T follicular helper cell (primary cell): ENCODE data around the gene HSBP1L1.

Experiments used
- DNase-seq: peaks from one replicate; pipeline ENCODE4 v3.0.0-alpha.2; 2020; ENCODE audit warnings: low read depth

Gene HSBP1L1

DNA sequence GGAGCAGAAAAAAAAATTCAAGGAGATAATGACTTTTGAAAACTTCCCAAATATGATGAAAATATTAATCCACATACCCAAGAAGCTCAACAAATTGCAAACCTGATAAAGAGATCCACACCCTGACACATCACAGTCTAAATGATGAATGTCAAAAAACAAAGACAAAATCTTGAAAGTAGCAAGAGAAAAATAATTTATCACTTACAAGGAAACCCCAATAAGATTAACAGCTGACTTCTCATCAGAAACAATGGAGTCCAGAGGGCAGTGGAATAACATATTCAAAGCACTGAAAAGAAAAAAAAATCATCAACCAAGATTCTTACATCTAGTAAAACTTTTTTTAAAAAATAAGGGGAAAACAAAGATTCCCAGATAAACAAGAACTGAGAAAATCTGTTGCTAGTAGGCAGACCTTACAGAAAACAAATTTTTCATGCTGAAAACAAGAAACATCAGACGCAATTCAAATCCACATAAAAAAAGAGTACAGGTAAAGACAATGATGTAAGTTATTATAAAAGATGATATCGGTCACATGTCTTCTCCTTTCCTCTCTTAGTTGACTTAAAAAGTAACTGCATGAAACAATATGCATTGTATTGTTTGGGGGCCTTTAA lies 34.3 kb upstream of the HSBP1L1 start:
- no peak for DNase-seq

DNA sequence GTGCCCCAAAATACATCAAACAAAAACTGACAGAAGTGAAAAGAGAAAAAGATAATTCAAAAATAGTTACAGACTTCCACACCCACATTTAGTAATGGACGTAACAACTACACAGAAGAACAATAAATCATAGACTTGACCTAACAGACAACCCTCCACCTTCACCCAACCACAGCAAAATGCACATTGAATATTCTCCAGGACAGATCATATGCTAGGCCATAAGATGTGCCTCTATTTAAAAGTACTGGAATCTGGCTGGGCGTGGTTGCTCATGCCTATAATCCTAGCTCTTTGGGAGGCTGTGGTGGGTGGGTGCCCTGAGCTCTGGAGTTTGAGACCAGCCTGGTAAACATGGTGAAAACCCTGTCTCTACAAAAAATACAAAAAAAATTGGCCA lies 33.0 kb upstream of the HSBP1L1 start:
- DNase-seq: no peak

DNA sequence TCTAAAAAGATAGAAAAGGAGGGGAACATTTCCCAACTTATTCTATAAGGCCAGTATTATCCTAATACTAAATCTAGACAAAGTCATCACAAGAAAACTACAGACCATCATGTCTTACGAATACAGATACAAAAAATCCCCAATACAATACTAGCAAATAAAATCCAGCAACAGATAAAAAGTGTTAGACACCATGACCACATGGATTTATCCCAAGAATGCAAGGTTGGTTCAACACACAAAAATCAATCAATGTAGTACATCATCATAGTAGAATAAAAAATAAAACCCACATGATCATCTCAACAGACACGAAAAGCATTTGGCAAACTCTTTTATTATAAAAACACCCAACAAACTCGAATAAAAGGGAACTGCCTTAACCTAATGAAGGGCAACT lies 31.5 kb upstream of the HSBP1L1 start:
- DNase-seq: no peak

DNA sequence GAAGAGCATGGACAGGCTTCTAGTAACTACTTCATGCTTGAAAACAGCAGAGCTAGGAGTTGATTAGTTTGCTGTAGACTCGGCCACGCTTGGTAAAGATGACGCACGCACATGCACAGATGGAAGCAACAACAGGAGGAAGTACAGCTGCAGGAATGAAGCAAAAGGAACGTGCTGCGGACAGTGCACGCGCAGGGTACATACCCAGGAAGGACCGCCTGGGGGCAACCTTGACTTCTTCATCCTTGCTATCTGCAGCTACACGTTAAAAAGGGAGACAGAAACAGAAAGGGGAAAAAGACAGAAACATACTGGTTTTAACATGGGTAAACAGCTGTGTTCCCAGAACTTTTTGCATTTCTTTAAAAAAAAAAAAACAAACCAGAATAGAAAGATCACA lies 30.7 kb upstream of the HSBP1L1 start:
- no peak for DNase-seq

DNA sequence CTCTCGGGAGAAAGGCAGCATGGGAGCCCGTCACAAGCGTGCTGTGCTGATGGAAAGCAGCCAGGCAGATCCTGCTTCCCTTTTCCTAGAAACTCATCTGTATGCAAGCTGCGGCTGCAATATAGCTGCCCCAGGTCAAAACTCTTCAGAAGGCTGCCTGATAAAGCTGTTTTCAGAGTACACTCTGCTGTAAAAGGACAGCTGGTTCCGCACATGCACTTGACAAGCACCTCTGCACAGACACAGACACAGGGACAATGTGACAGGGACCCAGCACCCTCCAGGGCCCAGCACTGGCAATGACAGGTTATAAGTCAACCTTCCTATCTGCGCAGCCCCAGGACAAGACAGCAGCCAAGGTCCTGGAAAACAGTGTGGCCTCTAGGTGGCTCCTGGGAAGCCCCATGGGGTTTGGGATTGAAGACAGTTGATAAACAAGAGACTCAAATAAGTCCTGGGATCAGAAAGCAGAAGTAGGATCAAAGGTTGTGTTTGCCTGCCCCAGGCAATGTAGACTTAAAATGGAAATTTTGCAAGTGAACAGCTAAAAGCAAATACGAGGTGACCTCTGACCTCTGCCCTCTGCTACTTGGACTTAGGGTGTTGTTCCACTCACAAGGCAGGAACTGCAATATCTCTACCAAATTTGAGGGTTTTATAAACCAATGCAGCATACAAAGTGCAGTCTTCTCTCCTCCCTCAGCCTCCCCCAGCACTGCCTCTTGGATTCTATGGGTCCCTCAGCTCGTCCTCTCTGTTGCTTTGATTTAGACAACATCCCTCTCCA lies 29.9 kb upstream of the HSBP1L1 start:
- no peak for DNase-seq

DNA sequence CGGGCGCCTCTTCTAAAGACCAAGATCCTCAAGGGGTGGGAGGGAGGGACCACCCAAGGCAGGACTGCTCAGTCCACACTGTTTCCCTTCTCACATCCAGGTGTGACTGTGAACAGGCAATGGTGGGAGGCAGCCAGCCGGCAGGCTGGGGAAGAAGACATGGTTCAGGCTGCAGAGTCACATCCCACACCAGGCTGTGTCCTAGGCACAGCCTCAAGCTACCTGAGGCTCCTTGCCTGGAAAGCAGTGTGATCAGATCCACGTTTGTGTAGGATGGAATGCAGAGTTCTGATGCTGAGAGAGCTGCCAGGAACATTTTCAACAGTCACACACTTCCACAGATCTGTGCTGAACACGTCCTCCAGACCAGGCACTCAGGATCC lies 29.4 kb upstream of the HSBP1L1 start:
- DNase-seq: no peak

DNA sequence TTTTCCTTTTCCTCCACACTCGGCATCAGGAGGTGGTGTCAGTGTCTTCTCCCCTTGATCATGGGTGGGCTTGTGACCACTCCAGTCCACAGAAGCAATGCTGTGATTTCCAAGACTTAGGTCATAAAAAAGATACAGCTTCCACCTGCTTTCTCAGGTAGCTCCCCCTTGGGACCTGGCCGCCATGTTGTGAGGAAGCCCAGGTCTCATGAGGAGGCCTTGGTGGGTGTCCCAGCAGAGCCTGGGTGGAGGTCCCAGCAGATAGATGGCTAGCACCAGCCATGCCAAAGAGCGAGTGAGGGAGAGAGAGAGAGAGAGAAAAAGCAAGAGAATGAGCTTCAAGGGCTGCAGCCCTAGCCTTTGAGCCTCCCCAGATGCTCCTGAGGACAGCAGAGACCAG lies 28.9 kb upstream of the HSBP1L1 start:
- DNase-seq: no peak

DNA sequence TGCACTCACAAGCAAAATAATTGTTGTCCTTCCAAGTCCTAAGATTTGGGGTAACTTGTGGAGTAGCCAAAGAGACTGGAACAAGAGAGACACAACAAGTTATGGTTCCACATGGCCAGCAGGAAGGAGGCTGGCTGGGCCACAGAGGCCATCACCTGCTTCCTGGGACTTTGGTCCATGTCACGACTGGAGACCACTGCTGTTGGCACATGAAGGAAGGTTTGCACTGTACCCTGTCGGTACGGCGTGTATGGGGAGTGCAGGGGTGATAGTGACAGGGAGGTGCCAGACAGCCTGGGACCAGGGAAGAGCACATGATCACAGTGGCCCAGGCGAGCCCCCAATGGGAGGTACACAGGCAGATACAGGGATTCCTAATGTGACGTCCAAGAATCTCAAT lies 28.5 kb upstream of the HSBP1L1 start:
- DNase-seq: no peak

DNA sequence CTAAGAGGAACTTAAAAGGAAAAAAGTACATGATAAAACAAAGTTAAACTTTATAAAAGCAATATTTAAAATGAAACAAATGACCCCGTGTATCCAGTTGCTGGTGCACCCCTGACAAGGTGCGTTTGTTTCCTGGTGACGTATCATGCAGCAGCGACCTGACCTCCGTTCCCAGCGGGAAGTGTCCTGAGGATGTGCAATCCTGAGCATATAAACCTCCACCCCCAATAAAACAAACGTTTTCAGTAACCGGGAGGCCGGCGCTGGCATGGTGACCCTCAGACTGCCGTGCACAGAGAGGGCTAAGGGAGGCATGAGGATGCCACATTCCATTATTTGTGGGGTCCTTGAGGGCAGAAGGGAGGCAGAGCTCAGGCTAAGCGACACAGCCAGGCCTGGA lies 27.8 kb upstream of the HSBP1L1 start:
- no peak for DNase-seq

DNA sequence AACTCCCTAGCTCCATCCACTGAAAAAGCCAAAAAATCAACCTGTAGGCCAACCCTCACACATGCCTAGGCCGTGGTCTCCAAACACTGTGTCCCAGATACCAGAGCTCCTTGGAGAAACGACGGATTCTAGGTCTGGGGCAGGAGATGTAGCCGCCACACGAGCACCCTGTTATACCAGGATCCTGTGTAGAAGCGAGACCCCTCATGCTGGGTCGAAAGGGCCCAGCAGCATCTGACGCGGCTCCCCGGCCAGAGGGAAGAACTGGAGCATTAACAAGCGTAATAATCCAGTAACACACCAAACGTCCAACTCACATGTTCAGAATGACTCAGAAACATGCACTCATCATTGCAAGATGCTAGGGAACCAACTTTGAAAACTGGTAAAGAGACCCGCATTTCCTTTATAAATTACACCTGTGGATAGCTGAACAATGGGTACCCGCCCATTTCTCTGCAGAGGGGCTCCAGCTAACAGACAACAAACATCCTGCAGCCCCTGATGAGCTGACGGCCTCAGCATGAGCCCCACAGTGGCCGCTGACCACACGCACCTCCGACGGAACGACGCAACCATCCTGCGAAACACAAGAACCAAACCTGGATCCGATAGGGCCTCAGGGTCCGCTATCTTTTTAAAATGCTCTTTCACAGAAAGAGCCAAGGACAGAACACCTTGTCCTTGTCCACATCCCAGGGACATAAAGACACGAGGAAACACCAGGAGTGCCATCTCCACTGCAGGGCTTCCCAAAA lies 27.2 kb upstream of the HSBP1L1 start:
- DNase-seq: no peak

DNA sequence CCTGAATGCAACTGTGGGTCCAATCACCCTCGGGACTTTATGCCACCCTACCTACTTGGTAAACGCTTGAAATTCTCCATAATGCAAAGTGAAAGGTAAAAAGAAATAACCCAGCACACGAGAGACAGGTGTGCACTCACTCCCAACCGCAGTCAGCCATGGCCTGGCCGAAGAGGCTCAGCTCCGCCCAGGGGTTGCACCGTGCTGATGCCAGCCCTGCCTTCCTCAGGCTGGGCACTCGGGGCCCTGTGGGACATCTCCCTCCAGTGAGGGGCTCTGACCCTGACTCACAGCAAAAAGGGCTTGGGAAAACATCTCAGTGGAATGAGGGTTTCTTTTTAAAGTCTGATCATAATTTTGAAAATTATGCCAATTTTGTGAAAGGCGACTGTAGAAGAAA lies 26.2 kb upstream of the HSBP1L1 start:
- DNase-seq: no peak

DNA sequence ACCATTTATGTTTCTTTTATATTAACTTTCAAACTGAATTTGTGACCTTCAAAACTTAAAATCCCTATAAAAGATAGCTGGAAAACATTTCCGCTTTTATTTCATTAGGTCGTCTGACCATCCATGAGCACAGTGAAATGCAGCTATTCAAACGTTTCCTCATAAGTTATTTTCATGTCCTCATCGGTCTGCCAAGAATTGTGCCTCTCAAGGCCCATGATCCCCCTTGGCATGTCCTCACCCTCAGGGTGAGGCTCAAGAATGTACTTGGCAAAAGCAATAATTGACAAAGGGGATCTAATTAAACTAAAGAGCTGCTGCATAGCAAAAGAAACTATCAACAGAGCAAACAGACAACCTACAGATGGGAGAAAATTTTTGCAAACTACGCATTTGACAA lies 25.3 kb upstream of the HSBP1L1 start:
- no peak for DNase-seq

DNA sequence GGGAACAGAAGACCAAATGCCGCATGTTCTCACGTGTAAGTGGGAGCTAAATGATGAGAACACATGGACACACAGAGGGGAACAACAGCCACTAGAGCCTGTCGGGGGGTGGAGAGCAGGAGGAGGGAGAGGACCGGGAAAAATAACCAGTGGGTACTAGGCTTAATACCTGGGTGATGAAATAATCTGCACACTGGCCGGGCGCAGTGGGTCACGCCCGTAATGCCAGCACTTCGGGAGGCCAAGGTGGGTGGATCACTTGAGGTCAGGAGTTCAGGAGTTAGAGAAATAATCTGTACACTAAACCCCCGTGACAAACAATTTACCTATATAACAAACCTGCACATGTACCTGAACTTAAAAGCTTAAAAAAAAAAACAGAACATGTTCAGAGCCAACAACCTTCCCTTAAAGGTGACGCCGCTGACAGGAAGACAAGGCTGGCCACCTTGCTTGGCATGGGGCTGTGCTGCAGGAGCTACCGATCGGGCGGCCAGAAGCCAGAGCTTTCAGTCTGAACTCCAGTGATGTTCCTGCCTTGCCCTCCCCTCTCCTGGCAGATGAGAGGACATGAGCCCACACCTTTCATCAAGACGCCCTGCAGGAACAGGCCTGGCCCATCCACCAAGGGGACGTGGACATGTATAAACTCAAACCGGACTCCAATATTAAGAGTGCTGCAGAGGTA lies 24.2 kb upstream of the HSBP1L1 start:
- no peak for DNase-seq

DNA sequence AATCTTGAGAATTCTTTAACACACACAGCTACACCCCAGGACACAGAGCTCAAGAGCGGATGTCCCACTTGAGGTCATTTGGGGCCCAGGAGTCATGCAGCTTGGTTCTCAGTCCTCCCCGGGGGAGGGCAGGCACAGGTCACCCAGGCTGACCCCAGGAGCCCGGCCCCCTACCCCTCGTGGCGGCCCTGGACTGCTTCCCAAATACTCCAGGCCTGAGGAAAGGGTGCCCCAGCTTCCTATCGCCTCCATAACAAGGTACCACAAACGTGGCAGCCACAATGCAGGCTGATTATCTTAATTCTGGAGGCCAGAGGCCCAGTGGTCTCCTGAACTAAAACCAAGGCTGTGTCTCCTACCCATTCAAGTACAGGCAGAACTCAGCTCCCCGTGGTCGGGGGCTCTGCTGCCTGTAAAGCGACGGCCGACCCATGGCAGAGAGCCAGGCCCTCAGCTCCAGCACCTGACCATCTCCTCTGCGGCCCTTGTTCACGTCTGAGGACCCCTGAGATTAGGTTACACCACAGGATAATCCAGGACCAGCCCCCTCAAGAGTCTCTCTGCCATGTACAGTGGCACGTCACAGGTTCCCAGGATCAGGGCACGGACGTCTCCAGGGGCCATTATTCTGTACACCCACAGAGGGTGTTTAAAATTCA lies 23.5 kb upstream of the HSBP1L1 start:
- no peak for DNase-seq

DNA sequence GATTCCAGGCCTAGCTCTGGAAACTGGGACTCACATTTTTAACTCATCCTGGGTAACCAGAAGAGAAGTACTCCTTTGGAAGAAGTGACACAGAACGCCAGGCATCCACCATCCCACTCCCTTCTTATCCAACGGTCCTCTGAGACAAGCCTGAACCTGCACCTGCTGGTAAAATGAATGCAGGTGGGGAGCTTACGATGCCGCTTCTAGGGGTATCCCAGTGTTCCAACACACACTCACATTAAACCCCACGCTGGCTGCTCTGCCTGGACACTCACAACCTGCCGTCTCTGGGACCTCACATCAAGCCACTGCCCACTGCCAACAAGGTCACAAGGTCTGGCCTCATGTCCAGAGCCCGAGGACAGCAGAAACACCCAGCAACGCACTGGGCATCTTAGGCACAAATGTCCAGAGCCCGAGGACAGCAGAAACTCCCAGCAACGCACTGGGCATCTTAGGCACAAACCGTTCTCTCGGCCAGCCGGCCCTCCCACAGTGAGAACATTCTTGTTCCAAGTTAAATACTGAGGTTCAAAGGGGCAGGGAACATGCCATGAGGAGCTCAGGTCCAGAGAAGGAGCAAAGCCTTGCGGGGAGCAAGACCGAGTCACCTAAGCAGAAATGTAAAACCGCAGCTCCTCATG lies 22.8 kb upstream of the HSBP1L1 start:
- DNase-seq: no peak

DNA sequence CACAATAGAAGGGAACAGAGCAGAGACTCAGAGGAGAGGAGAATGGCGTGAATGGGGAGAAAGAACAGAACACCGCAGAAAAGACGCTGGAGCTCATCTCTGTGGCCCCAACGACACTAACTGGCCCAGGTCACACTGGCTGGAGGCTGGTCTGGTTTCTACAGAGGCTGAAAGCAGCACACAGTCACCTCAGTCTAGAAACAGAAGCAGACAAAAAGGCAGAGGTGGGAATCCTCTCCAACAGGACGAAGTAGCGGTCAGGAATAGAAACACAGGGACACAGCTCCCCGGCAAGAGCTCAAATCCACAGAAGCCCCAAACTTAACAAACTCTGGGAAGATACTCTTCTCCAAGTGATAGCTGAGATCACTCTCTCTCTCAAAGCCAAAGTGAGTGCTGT lies 22.2 kb upstream of the HSBP1L1 start:
- no peak for DNase-seq

DNA sequence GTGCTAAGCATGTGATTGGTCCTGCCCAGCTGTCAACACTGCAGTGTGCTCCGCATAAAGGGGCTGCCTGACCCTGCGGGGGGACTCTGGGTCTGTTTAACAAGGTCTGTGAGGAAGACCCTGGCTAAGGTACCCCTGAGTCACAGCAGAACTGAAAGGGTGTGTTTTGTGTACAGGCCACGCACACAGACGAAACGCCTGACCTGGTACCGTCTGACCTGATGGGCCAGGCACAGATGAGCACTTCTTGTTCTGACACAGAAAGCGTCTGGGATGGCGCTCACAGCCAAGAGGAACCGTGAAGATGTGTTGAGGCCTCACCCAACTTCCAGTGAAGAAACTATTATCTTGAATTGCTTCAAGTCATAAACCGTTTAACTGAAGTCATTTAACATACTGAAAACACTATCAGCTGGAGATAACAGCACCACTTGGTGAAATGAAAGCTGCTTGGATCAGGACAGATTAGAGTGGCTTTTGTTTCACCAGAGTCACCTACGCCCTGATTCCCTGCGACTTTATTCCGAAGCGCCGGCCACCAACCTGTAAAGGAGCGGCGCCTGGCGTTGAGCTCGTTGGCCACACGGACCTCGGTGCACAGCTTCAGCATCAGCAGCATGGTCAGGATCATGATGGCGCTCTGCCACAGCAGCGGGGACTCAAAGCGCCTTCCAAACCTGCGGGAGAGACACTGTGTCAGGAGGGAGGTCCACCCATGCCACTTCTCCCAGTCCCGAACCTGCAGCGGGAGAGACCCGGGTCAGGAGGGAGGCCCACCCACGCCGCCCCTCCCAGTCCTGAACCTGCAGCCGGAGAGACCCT lies 21.4 kb upstream of the HSBP1L1 start:
- DNase-seq: no peak

DNA sequence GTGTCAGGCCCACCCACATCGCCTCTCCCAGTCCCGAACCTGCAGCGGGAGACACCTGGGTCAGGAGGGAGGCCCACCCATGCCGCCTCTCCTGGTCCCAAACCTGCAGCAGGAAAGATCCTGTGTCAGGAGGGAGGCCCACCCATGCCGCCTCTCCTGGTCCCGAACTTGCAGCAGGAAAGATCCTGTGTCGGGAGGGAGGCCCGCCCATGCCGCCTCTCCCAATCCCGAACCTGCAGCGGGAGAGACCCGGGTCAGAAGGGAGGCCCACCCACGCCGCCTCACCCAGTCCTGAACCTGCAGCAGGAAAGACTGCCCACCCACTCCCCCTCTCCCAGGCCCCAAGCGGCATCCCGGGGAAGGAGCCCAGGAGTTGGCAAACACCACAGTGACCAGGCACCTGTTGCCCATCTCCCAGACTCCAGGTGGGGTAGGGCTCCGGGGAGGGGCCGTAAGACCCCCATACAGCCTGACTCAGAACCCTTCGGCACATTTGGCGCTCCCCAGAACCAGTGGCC lies 20.8 kb upstream of the HSBP1L1 start:
- no peak for DNase-seq

DNA sequence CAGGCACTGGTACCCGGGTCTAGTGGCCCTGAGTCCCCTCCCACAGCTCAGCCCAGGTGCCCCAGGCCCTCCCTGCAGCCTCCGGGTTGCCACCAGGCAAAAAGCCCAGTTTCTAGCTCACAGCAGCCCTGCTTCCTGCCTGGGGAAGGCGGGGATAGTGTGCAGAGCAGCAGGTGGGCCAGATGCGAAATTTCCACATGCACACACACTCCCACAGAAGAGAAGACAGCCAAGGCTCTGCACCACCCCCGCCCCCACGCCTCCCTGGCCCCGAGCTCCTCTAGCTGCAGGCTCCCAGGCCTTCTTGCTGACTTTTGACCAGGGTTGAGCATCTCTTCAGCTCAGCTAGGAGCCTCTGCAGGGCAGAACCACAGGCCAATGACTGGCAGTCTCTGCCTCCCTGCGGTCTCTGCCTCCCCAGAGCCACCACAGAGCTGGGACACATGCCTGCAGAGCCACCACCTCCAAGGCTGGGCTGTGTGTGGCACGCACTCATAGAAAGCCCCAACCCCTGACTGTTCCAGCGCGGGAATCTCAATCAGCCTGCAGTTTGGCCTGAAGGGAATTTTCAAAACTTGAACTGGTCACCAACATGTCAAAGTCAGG lies 20.2 kb upstream of the HSBP1L1 start:
- DNase-seq: no peak

DNA sequence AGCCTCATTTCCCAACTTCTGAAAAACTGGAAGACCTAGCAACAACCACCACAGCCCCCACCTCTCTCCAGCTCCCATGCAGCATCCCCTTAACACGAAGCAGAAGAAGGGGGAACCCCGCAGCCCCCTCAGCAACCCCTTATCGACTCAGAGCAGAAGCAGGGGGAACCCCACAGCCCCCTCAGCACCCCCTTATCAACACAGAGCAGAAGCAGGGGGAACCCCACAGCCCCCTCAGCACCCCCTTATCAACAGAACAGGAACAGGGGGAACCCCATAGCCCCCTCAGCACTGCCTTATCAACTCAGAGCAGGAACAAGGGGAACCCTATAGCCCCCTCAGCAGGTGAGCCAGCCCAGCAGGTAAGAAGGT lies 19.7 kb upstream of the HSBP1L1 start:
- no peak for DNase-seq
